ENCODE results near the gene CACNA1F. TPM values are rescaled to one million over a fixed set of nuclear protein-coding genes. Genes with fewer than 3 reads are reported as not detected.
"Not testable (repeated sequence)": the region's sequence is repeated elsewhere in the genome, so short reads cannot be mapped to it uniquely, and the experiment has no call there.

CACNA1F gene
- total RNA-seq, 2 donors from 2014 or later: 0.70 to 2.0 TPM

- ATAC-seq (peak; percentile 81), DNase-seq (peak; percentile 94 to 96)
- intact Hi-C loops (cut with DNase I, micrococcal nuclease): no loop called here
Observed at GRCh38 chrX:49184294-49185281, 48.6 kb downstream of the CACNA1F start.

- intact Hi-C loops (cut with DNase I, micrococcal nuclease): no loop called here
- DNase-seq: no peak
- ATAC-seq: no peak
Observed at GRCh38 chrX:49183701-49184281, 49.3 kb downstream of the CACNA1F start.

GRCh38 chrX:49179358-49179757, 53.8 kb downstream of the CACNA1F start:
- DNase-seq: no peak
- ATAC-seq: no peak
- intact Hi-C loops (cut with DNase I, micrococcal nuclease): no loop called here

GRCh38 chrX:49178537-49178936, 54.6 kb downstream of the CACNA1F start:
- intact Hi-C loops (cut with DNase I, micrococcal nuclease): no loop called here
- DNase-seq (no peak), ATAC-seq (no peak)

GRCh38 chrX:49177873-49178480, 55.2 kb downstream of the CACNA1F start:
- ATAC-seq (no peak), DNase-seq (no peak)
- intact Hi-C loops (cut with DNase I, micrococcal nuclease): no loop called here

DNA sequence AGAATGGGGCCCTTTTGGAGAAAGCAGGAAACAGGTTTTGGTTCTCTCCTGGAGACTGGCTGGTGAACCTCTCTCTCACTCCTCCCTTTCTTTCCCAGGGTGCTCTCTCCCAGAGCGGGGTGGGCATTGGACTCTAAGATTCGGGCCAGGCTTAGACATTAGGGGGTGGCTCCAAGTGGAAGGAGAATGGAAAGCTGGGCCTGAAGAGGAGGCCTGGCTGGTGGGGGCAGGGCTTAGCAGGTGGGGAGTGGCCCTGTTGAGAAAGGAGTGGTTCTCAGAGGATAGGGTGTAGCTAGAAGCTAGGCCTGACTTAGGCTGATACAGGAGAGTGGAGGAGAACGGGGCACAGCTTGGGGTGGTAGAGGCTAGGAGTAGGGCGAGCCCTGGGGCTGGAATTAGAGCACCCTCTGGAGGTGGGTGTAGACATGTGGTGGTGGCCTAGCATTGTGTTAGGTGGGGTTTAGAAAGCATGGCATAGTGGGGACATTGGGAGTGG, 55.8 kb downstream of the CACNA1F start:
- peak in 1 of 2 donors; percentile 52 for DNase-seq
- ATAC-seq: peak; percentile 70
- intact Hi-C loops (cut with DNase I, micrococcal nuclease): no loop called here

DNA sequence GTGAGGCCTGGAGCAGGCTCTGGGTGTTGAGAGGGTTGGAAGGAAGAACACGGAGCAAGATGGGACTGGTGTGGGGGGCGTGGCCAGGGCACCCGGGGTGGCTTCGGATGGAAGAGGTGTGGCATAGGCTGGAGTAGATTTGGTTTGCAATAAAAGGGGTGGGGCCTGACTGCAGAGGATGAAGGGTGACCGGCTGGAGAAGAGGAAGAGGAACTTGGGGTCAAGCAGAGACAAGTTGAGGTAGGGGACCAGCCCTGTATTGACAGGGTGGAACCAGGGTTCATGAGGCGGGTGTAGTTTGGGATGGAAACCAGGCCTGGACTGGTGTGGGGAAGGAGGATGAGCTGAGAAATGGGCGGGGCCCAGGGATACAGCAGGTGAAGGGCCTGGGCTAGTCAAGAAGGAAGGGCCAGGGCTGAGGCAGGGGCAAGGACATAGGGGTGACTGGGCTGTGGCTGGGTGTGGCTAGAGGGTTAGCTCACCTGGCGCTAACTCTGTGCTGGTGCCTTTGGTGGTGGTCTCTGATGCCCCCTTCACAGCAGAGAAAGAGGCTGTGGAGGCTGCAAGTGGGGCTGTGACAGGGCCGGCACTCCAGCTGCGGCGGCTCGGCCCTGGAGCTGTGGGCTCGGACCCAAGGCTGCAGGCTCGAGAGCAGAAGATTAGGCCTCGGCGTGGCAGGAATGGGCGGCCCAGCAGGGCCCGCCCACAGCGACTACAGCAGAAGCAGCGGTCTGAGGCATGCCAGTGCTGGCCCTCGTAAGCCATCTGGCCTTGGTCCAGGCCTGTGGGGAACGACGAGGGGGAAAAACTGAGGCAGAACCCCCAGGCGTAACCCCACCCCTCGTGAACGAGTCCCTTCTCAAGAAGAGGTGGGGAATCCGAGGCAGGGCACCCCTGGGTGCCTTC, 56.5 kb downstream of the CACNA1F start:
- DNase-seq (peak; percentile 58 to 62), ATAC-seq (peak; percentile 46)
- intact Hi-C loops (cut with DNase I, micrococcal nuclease): no loop called here

DNA sequence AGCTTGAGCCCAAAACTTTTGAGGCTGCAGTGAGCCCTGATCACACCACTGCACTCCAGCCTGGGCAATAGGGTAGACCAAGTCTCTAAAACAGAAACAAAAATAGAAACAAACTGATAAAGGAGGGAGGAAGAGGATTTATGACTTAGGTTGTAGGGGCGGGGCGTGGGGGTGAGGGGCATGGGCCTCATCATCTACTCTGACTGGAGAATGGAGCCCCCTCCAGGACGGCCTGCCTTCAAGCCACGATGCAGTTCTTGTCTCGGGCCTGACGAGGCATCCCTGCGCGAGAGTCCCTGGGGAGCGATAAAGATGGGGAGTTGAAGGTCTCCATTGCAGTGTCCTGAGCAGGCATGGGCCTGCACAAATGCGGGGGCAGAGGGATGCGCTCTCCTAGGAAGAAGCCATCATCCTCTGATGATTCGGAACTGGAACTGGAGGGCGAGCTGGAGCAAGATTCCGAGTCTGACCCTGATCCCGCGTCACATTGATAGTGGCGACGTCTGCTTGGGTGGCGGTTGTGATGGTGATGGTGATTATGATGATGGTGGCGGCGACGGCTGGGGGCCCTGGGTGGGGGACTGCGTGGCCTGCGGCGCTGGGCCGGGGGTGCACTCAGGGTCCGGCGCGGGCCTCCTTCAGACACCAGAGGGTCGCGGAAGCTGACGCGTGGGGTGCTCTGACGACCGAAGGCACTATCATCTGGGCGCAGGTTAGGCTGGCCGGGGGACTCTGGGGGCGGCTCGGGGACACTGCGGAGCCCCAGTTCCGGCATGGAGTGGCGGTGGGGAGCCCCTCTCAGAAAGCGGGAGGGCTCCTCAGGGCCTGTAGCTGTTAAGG, 57.5 kb downstream of the CACNA1F start:
- ATAC-seq: no peak
- no peak for DNase-seq
- intact Hi-C loops (cut with DNase I, micrococcal nuclease): no loop called here

DNA sequence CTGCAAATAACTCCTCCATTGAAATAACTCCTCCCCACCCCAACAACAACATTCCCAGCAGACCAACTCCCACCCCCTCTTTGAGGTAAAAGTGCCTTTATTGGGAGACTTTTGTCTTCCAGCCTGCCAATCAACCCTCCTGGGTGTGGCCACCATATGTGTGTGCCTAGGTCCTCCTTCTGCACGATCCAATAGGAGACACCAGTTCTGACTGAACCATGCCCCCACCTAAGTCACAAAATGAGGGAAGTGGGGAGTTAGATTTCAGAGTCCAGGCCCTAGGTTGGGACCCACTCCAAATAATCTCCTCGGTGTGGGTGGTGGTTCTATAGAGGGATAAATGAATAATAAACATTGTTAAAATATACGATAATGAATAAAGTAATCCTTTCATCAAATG, 58.4 kb downstream of the CACNA1F start:
- intact Hi-C loops (cut with DNase I, micrococcal nuclease): no loop called here
- DNase-seq (no peak), ATAC-seq (no peak)

DNA sequence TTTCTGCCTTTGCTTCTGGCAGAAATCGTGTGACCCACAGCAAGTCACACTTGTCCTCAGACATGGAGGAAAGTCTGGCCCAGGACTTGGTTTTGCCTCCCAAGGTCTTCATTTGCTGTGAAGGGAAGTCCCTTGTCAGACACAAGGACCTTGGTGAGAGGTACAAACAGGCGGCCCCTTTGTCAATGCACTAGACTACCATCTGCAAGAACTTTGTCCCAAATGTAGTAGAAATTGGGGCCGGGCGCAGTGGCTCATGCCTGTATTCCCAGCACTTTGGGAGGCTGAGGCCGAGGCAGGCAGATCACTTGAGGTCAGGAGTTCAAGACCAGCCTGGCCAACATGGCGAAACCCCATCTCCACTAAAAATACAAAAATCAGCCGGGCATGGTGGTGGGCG, 59.6 kb downstream of the CACNA1F start:
- ATAC-seq; intact Hi-C loops (cut with DNase I, micrococcal nuclease); DNase-seq: not testable (repeated sequence)

GRCh38 chrX:49172280-49172780, 60.8 kb downstream of the CACNA1F start:
- DNase-seq: peak; percentile 86 to 87
- ATAC-seq: peak; percentile 77
- intact Hi-C loops (cut with DNase I, micrococcal nuclease): no loop called here

DNA sequence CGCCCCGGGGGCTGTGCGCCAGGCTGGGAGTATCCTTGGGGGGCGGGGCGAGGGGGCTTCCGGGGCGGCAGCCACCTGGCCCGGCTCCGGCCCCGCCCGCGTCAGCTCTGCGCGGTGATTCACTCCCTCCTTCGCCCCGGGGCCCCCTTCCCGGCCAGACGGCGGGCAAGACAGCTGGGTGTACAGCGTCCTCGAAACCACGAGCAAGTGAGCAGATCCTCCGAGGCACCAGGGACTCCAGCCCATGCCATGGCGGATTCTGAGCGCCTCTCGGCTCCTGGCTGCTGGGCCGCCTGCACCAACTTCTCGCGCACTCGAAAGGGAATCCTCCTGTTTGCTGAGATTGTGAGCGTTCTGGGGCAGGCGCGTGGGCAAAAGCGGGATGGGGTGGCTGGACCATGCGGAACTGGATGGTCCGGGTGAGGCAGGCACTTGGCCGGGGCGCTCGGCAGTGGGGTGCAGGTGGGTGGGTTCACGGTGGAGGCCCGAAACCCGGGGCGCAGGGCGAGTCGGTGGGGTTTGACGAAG, 61.3 kb downstream of the CACNA1F start, which contains the start of gene PLP2:
TSS of gene PLP2 (plus strand) at position 147 of the 528 bp plus-strand sequence. CDS start at position 250, 103 bp downstream.
- peak; percentile 65 to 73 for DNase-seq
- intact Hi-C loops (cut with DNase I, micrococcal nuclease): no loop called here
- ATAC-seq: peak; percentile 48

DNA sequence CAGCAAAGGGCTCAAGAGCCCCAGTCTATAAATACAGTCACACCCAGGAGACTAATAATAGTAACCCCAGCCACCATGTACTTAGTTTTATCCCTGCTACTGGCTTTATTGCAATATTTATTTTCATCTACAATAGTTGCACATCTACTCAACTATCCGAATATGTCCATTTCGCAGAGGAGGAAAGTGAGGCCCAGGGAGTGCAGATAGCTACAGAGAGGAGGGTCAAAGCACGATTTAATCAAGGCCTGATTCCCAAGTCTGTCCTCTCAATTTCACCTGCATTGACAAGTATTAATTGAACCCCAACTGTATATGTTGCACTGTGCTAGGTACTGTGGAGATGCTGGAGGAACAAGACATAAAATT, 65.4 kb downstream of the CACNA1F start:
- no peak for ATAC-seq
- intact Hi-C loops (cut with DNase I, micrococcal nuclease): no loop called here

DNA sequence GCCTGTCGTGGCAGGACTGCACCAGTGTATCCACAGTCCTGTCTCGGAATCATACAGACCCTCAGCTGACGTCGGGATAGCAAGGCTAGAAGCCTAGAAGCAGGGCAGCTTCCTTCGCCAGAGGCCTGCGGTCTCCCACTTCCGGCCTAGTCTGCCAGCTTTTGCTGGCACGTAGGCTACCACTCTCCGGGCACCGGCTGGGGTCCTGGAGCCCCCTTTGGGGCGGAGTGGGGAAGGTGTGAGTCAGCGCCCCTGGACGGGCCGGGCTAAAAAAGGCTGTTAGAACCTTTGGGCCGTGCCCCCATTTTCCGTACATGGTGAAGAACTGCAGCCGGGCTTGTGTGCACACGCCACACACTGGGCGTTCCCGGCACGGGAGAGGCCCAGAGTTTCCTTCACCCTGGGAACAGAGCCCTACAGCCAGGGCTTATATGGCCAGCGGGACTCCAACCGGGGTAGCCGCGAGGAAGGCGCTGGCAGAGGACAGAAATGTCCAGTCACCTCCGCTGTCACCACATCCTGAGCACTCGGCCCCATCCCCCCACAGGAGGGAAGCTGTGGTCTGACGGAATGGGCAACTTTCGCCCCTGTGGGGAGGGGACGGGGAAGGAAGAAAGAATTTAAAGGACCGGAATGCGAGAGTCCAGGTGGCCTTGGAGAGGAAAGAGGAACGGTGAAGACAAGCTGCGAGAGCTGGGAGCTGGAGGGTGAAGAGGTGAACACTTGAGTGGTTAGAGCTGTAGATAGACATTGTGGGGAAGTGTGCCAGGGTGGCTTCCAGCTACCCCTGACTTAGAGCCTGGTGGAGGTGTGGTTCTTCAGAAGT, 66.0 kb downstream of the CACNA1F start:
- peak; percentile 58 for ATAC-seq
- DNase-seq: peak; percentile 72 to 79
- intact Hi-C loops (cut with DNase I, micrococcal nuclease): no loop called here

More for the DNA sequence above, 65.4 kb downstream of the CACNA1F start:
- DNase-seq: no peak

GRCh38 chrX:49165901-49166881, 66.9 kb downstream of the CACNA1F start:
- intact Hi-C loops (cut with DNase I, micrococcal nuclease): no loop called here
- DNase-seq (peak; percentile 88 to 90), ATAC-seq (peak; percentile 60)
